ENCODE data around the gene TSC22D4. TPM values are rescaled to one million over a fixed set of nuclear protein-coding genes. Genes with fewer than 3 reads are reported as not detected.
"Not testable (repeated sequence)": the region's sequence is repeated elsewhere in the genome, so short reads cannot be mapped to it uniquely, and the experiment has no call there.

Gene TSC22D4
- polyA plus RNA-seq, 3 donors = 23.8 to 91.5 (median 26.3) TPM

GRCh38 chr7:100438731-100439130, 40.3 kb downstream of the TSC22D4 start:
- intact Hi-C loops (cut with micrococcal nuclease) = loop anchor here in 1 of 2 donors (10.0 kb wide), 1 partner anchor 236 kb away; the partner anchor contains the start of gene GNB2
- H3K9ac ChIP-seq (ENCODE audit: insufficient read depth, low read length, poor library complexity, severe bottlenecking); H3K4me3 ChIP-seq (replicated peaks in 1 of 3; ENCODE audit: low read depth in 2 of 3, low read length in 3 of 3); DNase-seq; H3K27me3 ChIP-seq (ENCODE audit: control insufficient read depth in 2 of 2, insufficient read depth in 2 of 2, low read length in 2 of 2); H3K9me3 ChIP-seq (replicated peaks in 1 of 2; ENCODE audit: control insufficient read depth in 1 of 2, insufficient read depth in 1 of 2, low read length in 2 of 2); H3K4me3 Mint-ChIP-seq; H3K4me2 ChIP-seq (replicated peaks; ENCODE audit: extremely low read depth, low read length, poor library complexity, severe bottlenecking); H3K9me3 Mint-ChIP-seq; H4K20me1 ChIP-seq (ENCODE audit: insufficient read depth, low read length); H2AFZ ChIP-seq (ENCODE audit: insufficient read depth, low read depth, low read length, poor library complexity, severe bottlenecking); H3K27me3 Mint-ChIP-seq (ENCODE audit: low read depth in 3 of 3); H3K27ac ChIP-seq (ENCODE audit: low read depth in 1 of 2, low read length in 2 of 2): not testable (repeated sequence)
- Histone ChIP-seq H3K4me1 (ENCODE audit: control insufficient read depth in 1 of 2, insufficient read depth in 2 of 2, low read length in 2 of 2) (peaks cover 17 to 28% of the 10 kb centered on the region in 2 donors), H3K36me3 (replicated peaks in 1 of 2; ENCODE audit: control insufficient read depth in 1 of 2, insufficient read depth in 2 of 2, low read length in 2 of 2) (peaks cover 3 to 12% of the 10 kb centered on the region in 2 donors), H3K79me2 (ENCODE audit: insufficient read depth, low read length) (peaks cover 27% of the 10 kb centered on the region)
- peak overlapping the region in 1 of 7 donors; percentile 40 for H3K27ac Mint-ChIP-seq
- H3K4me1 Mint-ChIP-seq = peaks cover 20% of the 10 kb centered on the region
- H3K36me3 Mint-ChIP-seq = peaks cover 11 to 15% of the 10 kb centered on the region in 2 donors
- 95% methylated on average over 4 of the region's 8 CpGs for WGBS (ENCODE audit: insufficient coverage)

DNA sequence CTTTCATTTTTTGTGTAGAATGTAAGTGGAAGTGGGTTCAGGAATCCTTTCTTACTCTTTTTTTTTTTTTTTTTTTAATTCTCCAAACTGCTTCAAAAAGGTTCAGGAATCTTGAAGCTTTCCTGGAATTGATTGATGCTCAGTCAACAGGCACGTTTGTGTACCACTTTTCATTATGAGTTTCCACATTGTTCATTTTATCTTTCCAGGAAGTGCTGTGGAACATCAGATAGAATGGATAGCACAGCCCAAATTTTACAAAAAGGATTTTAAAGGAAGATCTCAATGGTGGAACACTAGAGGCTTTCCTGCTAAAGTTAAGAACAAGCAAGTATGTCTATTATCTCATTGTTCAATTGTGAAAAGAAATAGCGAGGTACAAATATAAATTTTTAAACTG, 40.8 kb downstream of the TSC22D4 start:
- intact Hi-C loops (cut with micrococcal nuclease) = loop anchor here in 1 of 2 donors (10.0 kb wide), 1 partner anchor 237 kb away; the partner anchor contains the start of gene GNB2
- Histone ChIP-seq H3K4me3 (replicated peaks in 1 of 3; ENCODE audit: low read depth in 2 of 3, low read length in 3 of 3) (no peak overlapping the region), H3K79me2 (ENCODE audit: insufficient read depth, low read length) (peaks cover 32% of the 10 kb centered on the region), H3K9ac (ENCODE audit: insufficient read depth, low read length, poor library complexity, severe bottlenecking) (no peak overlapping the region), H3K9me3 (replicated peaks in 1 of 2; ENCODE audit: control insufficient read depth in 1 of 2, insufficient read depth in 1 of 2, low read length in 2 of 2) (no peaks in the 10 kb centered on the region), H3K4me1 (ENCODE audit: control insufficient read depth in 1 of 2, insufficient read depth in 2 of 2, low read length in 2 of 2) (peaks cover 17 to 27% of the 10 kb centered on the region in 2 donors), H3K27ac (ENCODE audit: low read depth in 1 of 2, low read length in 2 of 2) (no peak overlapping the region), H4K20me1 (ENCODE audit: insufficient read depth, low read length) (peaks cover 6% of the 10 kb centered on the region), H2AFZ (ENCODE audit: insufficient read depth, low read depth, low read length, poor library complexity, severe bottlenecking) (no peak overlapping the region), H3K4me2 (replicated peaks; ENCODE audit: extremely low read depth, low read length, poor library complexity, severe bottlenecking) (no peak overlapping the region), H3K27me3 (ENCODE audit: control insufficient read depth in 2 of 2, insufficient read depth in 2 of 2, low read length in 2 of 2) (no peaks in the 10 kb centered on the region), H3K36me3 (replicated peaks in 1 of 2; ENCODE audit: control insufficient read depth in 1 of 2, insufficient read depth in 2 of 2, low read length in 2 of 2) (peaks cover 9 to 18% of the 10 kb centered on the region in 2 donors)
- Mint-ChIP-seq H3K27me3 (ENCODE audit: low read depth in 3 of 3) (peaks cover 0 to 1% (median 0%) of the 10 kb centered on the region in 3 donors), H3K4me1 (peaks cover 15% of the 10 kb centered on the region), H3K27ac (no peak overlapping the region), H3K36me3 (peaks cover 17 to 21% of the 10 kb centered on the region in 2 donors), H3K4me3 (no peak overlapping the region), H3K9me3 (no peaks in the 10 kb centered on the region)
- no peak for DNase-seq
- TF ChIP-seq CTCF (IDR thresholded peaks at IDR 0.05) = no peak
- no CpG with 5 or more reads among the region's 2 CpGs for WGBS (ENCODE audit: insufficient coverage)

All from CD14-positive monocyte (primary cell).